ENCODE results near the gene MBLAC1. TPM values are rescaled to one million over a fixed set of nuclear protein-coding genes. Genes with fewer than 3 reads are reported as not detected.

MBLAC1 gene
- total and polyA plus RNA-seq, 9 of the 15 experiments (the other 6 are each of a cell fraction or from before 2014, with no cell fraction given), result 0.03 to 3.1 (median 0.52) TPM

GRCh38 chr7:100095289-100095688, 31.5 kb upstream of the MBLAC1 start (continued):
- 0 out of 4 replicates have a peak, but pooled peaks of 1 of the 2 experiments have one; percentile 45 for TF ChIP-seq BCLAF1 (IDR thresholded peaks at IDR 0.05; ENCODE audit: borderline replicate concordance in 1 of 2, control insufficient read depth in 1 of 2, low read depth in 2 of 2, low read length in 1 of 2)
- TF ChIP-seq ZFP30 (CRISPR knock-in tag; IDR thresholded peaks at IDR 0.05; ENCODE audit: borderline replicate concordance), result no peak
- TF ChIP-seq MTA2 (IDR thresholded peaks at IDR 0.05; ENCODE audit: low read depth), result no peak
- peak; percentile 45; the same call in 1 of the 2 replicates for TF ChIP-seq PML (IDR thresholded peaks at IDR 0.05; ENCODE audit: low read length)
- TF ChIP-seq SUPT5H (IDR thresholded peaks at IDR 0.05), result peak; percentile 47; the same call in 1 of the 2 replicates
- TF ChIP-seq SAP30 (IDR thresholded peaks at IDR 0.05; ENCODE audit: borderline replicate concordance, insufficient read depth, low read depth, low read length, poor library complexity, severe bottlenecking), result no peak
- TF ChIP-seq SMARCA4 (IDR thresholded peaks at IDR 0.05), result no peak
- TF ChIP-seq NR4A1 (CRISPR knock-in tag; IDR thresholded peaks at IDR 0.05), result no peak
- no peak for TF ChIP-seq NR4A1 (tag; IDR thresholded peaks at IDR 0.05)
- TF ChIP-seq MTA1 (IDR thresholded peaks at IDR 0.05; ENCODE audit: borderline replicate concordance), result no peak
- TF ChIP-seq, protein P1, sequence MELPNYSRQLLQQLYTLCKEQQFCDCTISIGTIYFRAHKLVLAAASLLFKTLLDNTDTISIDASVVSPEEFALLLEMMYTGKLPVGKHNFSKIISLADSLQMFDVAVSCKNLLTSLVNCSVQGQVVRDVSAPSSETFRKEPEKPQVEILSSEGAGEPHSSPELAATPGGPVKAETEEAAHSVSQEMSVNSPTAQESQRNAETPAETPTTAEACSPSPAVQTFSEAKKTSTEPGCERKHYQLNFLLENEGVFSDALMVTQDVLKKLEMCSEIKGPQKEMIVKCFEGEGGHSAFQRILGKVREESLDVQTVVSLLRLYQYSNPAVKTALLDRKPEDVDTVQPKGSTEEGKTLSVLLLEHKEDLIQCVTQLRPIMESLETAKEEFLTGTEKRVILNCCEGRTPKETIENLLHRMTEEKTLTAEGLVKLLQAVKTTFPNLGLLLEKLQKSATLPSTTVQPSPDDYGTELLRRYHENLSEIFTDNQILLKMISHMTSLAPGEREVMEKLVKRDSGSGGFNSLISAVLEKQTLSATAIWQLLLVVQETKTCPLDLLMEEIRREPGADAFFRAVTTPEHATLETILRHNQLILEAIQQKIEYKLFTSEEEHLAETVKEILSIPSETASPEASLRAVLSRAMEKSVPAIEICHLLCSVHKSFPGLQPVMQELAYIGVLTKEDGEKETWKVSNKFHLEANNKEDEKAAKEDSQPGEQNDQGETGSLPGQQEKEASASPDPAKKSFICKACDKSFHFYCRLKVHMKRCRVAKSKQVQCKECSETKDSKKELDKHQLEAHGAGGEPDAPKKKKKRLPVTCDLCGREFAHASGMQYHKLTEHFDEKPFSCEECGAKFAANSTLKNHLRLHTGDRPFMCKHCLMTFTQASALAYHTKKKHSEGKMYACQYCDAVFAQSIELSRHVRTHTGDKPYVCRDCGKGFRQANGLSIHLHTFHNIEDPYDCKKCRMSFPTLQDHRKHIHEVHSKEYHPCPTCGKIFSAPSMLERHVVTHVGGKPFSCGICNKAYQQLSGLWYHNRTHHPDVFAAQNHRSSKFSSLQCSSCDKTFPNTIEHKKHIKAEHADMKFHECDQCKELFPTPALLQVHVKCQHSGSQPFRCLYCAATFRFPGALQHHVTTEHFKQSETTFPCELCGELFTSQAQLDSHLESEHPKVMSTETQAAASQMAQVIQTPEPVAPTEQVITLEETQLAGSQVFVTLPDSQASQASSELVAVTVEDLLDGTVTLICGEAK (IDR thresholded peaks at IDR 0.05), result no peak
- TF ChIP-seq, protein P1 (CRISPR knock-in tag; IDR thresholded peaks at IDR 0.05), result no peak
